ENCODE results near the gene AIF1L. TPM values are rescaled to one million over a fixed set of nuclear protein-coding genes. Genes with fewer than 3 reads are reported as not detected.

AIF1L gene
- polyA plus RNA-seq (2013, experiment 1 of 2), result 0.06 TPM
- polyA plus RNA-seq (2013, experiment 2 of 2), result 0.04 TPM

- DNase-seq, result peak; percentile 20
- Histone ChIP-seq H2BK120ac (ENCODE audit: low read depth, low read length) (no peak within 1 kb of the TSS), H3K14ac (ENCODE audit: low read length in 2 of 2) (no peak within 1 kb of the TSS), H4K91ac (ENCODE audit: low read length) (no peak within 1 kb of the TSS), H3K4me2 (ENCODE audit: low read length, poor library complexity, severe bottlenecking) (peak within 1 kb of the TSS; percentile 95), H3K18ac (ENCODE audit: low read depth in 1 of 2, low read length in 2 of 2) (no peak within 1 kb of the TSS), H3K9me3 (ENCODE audit: control insufficient read depth, low read length) (no peaks in the 10 kb centered on the region), H3K4me1 (ENCODE audit: control insufficient read depth, insufficient read depth, low read depth, low read length) (peaks cover 53% of the 10 kb centered on the region), H3K4ac (ENCODE audit: low read depth in 1 of 2, low read length in 2 of 2) (no peak within 1 kb of the TSS), H3K9ac (ENCODE audit: low read length) (peak within 1 kb of the TSS; percentile 11), H2AFZ (ENCODE audit: low read depth, low read length) (no peak within 1 kb of the TSS), H3K27me3 (ENCODE audit: control insufficient read depth in 1 of 2, insufficient read depth in 1 of 2, low read length in 2 of 2) (peaks cover 16 to 50% of the 10 kb centered on the region in 2 experiments), H3K79me1 (replicated peaks; ENCODE audit: low read length, poor library complexity, severe bottlenecking) (no peaks in the 10 kb centered on the region), H4K8ac (ENCODE audit: low read length) (no peak within 1 kb of the TSS), H3K4me3 (ENCODE audit: insufficient read depth in 1 of 2, low read depth in 1 of 2, low read length in 2 of 2) (peak within 1 kb of the TSS; percentile 63 to 68), H2BK15ac (ENCODE audit: low read depth, poor library complexity, severe bottlenecking) (peak within 1 kb of the TSS; percentile 52), H2AK5ac (ENCODE audit: low read length, severe bottlenecking) (no peak within 1 kb of the TSS), H2BK12ac (ENCODE audit: low read length in 2 of 2) (no peak within 1 kb of the TSS), H3K36me3 (ENCODE audit: control insufficient read depth in 1 of 2, insufficient read depth in 2 of 2, low read depth in 1 of 2, low read length in 2 of 2) (peaks cover 0 to 3% of the 10 kb centered on the region in 2 experiments), H3K27ac (ENCODE audit: low read length, poor library complexity, severe bottlenecking) (no peak within 1 kb of the TSS), H3K23ac (ENCODE audit: low read length in 2 of 2) (no peak within 1 kb of the TSS), H2BK5ac (ENCODE audit: low read depth, low read length, poor library complexity, severe bottlenecking) (no peak within 1 kb of the TSS)
- WGBS, result 1% methylated on average over 52 of the region's 99 CpGs
Observed at GRCh38 chr9:131096269-131097125, at the start of gene AIF1L. Gene AIF1L, plus strand, starts transcription at chr9:131096531. Its CDS starts 99 bp downstream, at chr9:131096630.

- no peak overlapping the region for H3K18ac ChIP-seq (ENCODE audit: low read depth in 1 of 2, low read length in 2 of 2)
- no peak overlapping the region for H2BK120ac ChIP-seq (ENCODE audit: low read depth, low read length)
- H3K4me2 ChIP-seq (ENCODE audit: low read length, poor library complexity, severe bottlenecking), result peak overlapping the region; percentile 53
- no peak overlapping the region for H3K23ac ChIP-seq (ENCODE audit: low read length in 2 of 2)
- peak; percentile 67 for DNase-seq
- peak overlapping the region; percentile 67 for H2AFZ ChIP-seq (ENCODE audit: low read depth, low read length)
- peaks cover 13 to 19% of the 10 kb centered on the region in 2 experiments for H3K27me3 ChIP-seq (ENCODE audit: control insufficient read depth in 1 of 2, insufficient read depth in 1 of 2, low read length in 2 of 2)
- H3K36me3 ChIP-seq (ENCODE audit: control insufficient read depth in 1 of 2, insufficient read depth in 2 of 2, low read depth in 1 of 2, low read length in 2 of 2), result no peaks in the 10 kb centered on the region
- peak overlapping the region in 1 of 2 experiments; percentile 36 for H3K4me3 ChIP-seq (ENCODE audit: insufficient read depth in 1 of 2, low read depth in 1 of 2, low read length in 2 of 2)
- no peaks in the 10 kb centered on the region for H3K79me1 ChIP-seq (replicated peaks; ENCODE audit: low read length, poor library complexity, severe bottlenecking)
- H3K4me1 ChIP-seq (ENCODE audit: control insufficient read depth, insufficient read depth, low read depth, low read length), result peaks cover 5% of the 10 kb centered on the region
- no peak overlapping the region for H4K8ac ChIP-seq (ENCODE audit: low read length)
- H3K4ac ChIP-seq (ENCODE audit: low read depth in 1 of 2, low read length in 2 of 2), result no peak overlapping the region
- no peaks in the 10 kb centered on the region for H3K9me3 ChIP-seq (ENCODE audit: control insufficient read depth, low read length)
- H3K14ac ChIP-seq (ENCODE audit: low read length in 2 of 2), result no peak overlapping the region
- no peak overlapping the region for H4K91ac ChIP-seq (ENCODE audit: low read length)
- H3K9ac ChIP-seq (ENCODE audit: low read length), result no peak overlapping the region
- H2BK5ac ChIP-seq (ENCODE audit: low read depth, low read length, poor library complexity, severe bottlenecking), result no peak overlapping the region
- no peak overlapping the region for H2AK5ac ChIP-seq (ENCODE audit: low read length, severe bottlenecking)
- WGBS, result 21% methylated on average over 33 of the region's 35 CpGs
- no peak overlapping the region for H3K27ac ChIP-seq (ENCODE audit: low read length, poor library complexity, severe bottlenecking)
- no peak overlapping the region for H2BK15ac ChIP-seq (ENCODE audit: low read depth, poor library complexity, severe bottlenecking)
- H2BK12ac ChIP-seq (ENCODE audit: low read length in 2 of 2), result peak overlapping the region in 1 of 2 experiments; percentile 3
Observed at GRCh38 chr9:131046581-131047202, 49.6 kb upstream of the AIF1L start.

- no peaks in the 10 kb centered on the region for H3K36me3 ChIP-seq (ENCODE audit: control insufficient read depth in 1 of 2, insufficient read depth in 2 of 2, low read depth in 1 of 2, low read length in 2 of 2)
- H3K14ac ChIP-seq (ENCODE audit: low read length in 2 of 2), result no peak overlapping the region
- H2AK5ac ChIP-seq (ENCODE audit: low read length, severe bottlenecking), result no peak overlapping the region
- no peak overlapping the region for H3K9ac ChIP-seq (ENCODE audit: low read length)
- no peak overlapping the region for H2BK12ac ChIP-seq (ENCODE audit: low read length in 2 of 2)
- H3K9me3 ChIP-seq (ENCODE audit: control insufficient read depth, low read length), result no peaks in the 10 kb centered on the region
- no peak overlapping the region for H3K18ac ChIP-seq (ENCODE audit: low read depth in 1 of 2, low read length in 2 of 2)
- no peak overlapping the region for H2BK120ac ChIP-seq (ENCODE audit: low read depth, low read length)
- H2BK15ac ChIP-seq (ENCODE audit: low read depth, poor library complexity, severe bottlenecking), result no peak overlapping the region
- H3K23ac ChIP-seq (ENCODE audit: low read length in 2 of 2), result no peak overlapping the region
- H2AFZ ChIP-seq (ENCODE audit: low read depth, low read length), result no peak overlapping the region
- 90% methylated on average over 6 of the region's 6 CpGs for WGBS
- H3K4ac ChIP-seq (ENCODE audit: low read depth in 1 of 2, low read length in 2 of 2), result peak overlapping the region in 1 of 2 experiments; percentile 24
- no peaks in the 10 kb centered on the region for H3K79me1 ChIP-seq (replicated peaks; ENCODE audit: low read length, poor library complexity, severe bottlenecking)
- H3K27me3 ChIP-seq (ENCODE audit: control insufficient read depth in 1 of 2, insufficient read depth in 1 of 2, low read length in 2 of 2), result peaks cover 0 to 32% of the 10 kb centered on the region in 2 experiments
- H3K4me1 ChIP-seq (ENCODE audit: control insufficient read depth, insufficient read depth, low read depth, low read length), result peaks cover 5% of the 10 kb centered on the region
- H3K27ac ChIP-seq (ENCODE audit: low read length, poor library complexity, severe bottlenecking), result no peak overlapping the region
- H3K4me3 ChIP-seq (ENCODE audit: insufficient read depth in 1 of 2, low read depth in 1 of 2, low read length in 2 of 2), result no peak overlapping the region
- H4K8ac ChIP-seq (ENCODE audit: low read length), result no peak overlapping the region
- H2BK5ac ChIP-seq (ENCODE audit: low read depth, low read length, poor library complexity, severe bottlenecking), result no peak overlapping the region
- DNase-seq, result no peak
- no peak overlapping the region for H3K4me2 ChIP-seq (ENCODE audit: low read length, poor library complexity, severe bottlenecking)
- no peak overlapping the region for H4K91ac ChIP-seq (ENCODE audit: low read length)
Observed at GRCh38 chr9:131048332-131048731, 48.0 kb upstream of the AIF1L start.

GRCh38 chr9:131048820-131049219, 47.5 kb upstream of the AIF1L start:
- peaks cover 0 to 32% of the 10 kb centered on the region in 2 experiments for H3K27me3 ChIP-seq (ENCODE audit: control insufficient read depth in 1 of 2, insufficient read depth in 1 of 2, low read length in 2 of 2)
- no peak overlapping the region for H2BK5ac ChIP-seq (ENCODE audit: low read depth, low read length, poor library complexity, severe bottlenecking)
- no peak overlapping the region for H2BK15ac ChIP-seq (ENCODE audit: low read depth, poor library complexity, severe bottlenecking)
- no peaks in the 10 kb centered on the region for H3K36me3 ChIP-seq (ENCODE audit: control insufficient read depth in 1 of 2, insufficient read depth in 2 of 2, low read depth in 1 of 2, low read length in 2 of 2)
- WGBS, result 98% methylated on average over 8 of the region's 8 CpGs
- H4K8ac ChIP-seq (ENCODE audit: low read length), result no peak overlapping the region
- DNase-seq, result no peak
- no peak overlapping the region for H3K27ac ChIP-seq (ENCODE audit: low read length, poor library complexity, severe bottlenecking)
- no peaks in the 10 kb centered on the region for H3K79me1 ChIP-seq (replicated peaks; ENCODE audit: low read length, poor library complexity, severe bottlenecking)
- H2AFZ ChIP-seq (ENCODE audit: low read depth, low read length), result no peak overlapping the region
- H2BK120ac ChIP-seq (ENCODE audit: low read depth, low read length), result no peak overlapping the region
- H2AK5ac ChIP-seq (ENCODE audit: low read length, severe bottlenecking), result no peak overlapping the region
- no peaks in the 10 kb centered on the region for H3K9me3 ChIP-seq (ENCODE audit: control insufficient read depth, low read length)
- no peak overlapping the region for H3K18ac ChIP-seq (ENCODE audit: low read depth in 1 of 2, low read length in 2 of 2)
- no peak overlapping the region for H2BK12ac ChIP-seq (ENCODE audit: low read length in 2 of 2)
- H3K9ac ChIP-seq (ENCODE audit: low read length), result no peak overlapping the region
- no peak overlapping the region for H3K4me3 ChIP-seq (ENCODE audit: insufficient read depth in 1 of 2, low read depth in 1 of 2, low read length in 2 of 2)
- no peak overlapping the region for H4K91ac ChIP-seq (ENCODE audit: low read length)
- H3K4me1 ChIP-seq (ENCODE audit: control insufficient read depth, insufficient read depth, low read depth, low read length), result peaks cover 5% of the 10 kb centered on the region
- H3K4ac ChIP-seq (ENCODE audit: low read depth in 1 of 2, low read length in 2 of 2), result no peak overlapping the region
- no peak overlapping the region for H3K14ac ChIP-seq (ENCODE audit: low read length in 2 of 2)
- no peak overlapping the region for H3K23ac ChIP-seq (ENCODE audit: low read length in 2 of 2)
- no peak overlapping the region for H3K4me2 ChIP-seq (ENCODE audit: low read length, poor library complexity, severe bottlenecking)
